GM19240 (cell line): Measurements from ENCODE around the gene BTF3L4.
A peak's percentile ranks its signal among the peaks of the same experiment; 100 is the strongest.
"Not testable (repeated sequence)": the region's sequence is repeated elsewhere in the genome, so short reads cannot be mapped to it uniquely, and the experiment has no call there.

Experiments
- DNase-seq: peaks from one replicate; pipeline ENCODE4 v3.0.0; 2011; ENCODE audit warnings: low spot score; ENCODE audit not compliant: insufficient read length

Gene BTF3L4

DNA sequence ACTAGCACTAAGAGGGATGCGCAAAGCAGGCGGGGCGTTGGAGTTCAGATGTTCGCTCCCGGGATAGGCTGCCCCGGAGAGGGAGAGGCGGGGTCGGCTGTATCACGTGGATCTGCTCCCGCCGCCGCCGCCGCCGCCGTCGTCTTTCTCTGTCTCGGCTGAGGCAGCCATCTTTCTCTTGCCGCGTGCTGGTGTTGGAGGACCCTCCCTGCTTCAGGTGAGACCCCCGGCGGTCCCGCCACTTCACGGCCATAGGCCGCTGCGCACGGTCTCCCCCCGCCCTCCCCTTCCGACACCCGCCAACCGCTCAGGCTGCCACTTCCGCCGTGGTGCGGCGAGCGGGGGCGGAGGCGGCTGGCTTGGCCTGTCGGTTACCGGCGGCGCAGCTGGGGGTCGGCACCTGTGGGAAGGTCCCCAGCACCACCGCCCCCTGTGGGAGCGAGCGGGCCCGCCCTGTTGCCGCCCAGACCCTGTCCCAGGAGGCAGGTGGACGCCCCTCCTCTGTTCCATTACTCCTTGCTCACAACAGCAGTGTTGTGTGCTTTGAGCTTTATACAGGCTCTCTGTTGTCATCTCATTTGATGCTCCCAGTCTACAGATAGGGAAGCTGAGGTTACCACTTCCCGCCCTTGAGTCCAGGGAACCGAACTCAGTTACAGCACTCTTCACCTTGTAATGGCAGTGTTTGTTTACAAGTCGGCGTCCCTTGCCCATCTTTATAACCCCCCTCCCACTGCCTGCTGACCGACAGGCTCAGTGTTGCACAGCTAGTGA, at the start of gene BTF3L4:
Gene BTF3L4 (plus strand): TSS at position 133 of the 774 bp plus-strand sequence. CDS start 3,553 bp downstream, outside the sequence.
- DNase-seq: peak; percentile 76

DNA sequence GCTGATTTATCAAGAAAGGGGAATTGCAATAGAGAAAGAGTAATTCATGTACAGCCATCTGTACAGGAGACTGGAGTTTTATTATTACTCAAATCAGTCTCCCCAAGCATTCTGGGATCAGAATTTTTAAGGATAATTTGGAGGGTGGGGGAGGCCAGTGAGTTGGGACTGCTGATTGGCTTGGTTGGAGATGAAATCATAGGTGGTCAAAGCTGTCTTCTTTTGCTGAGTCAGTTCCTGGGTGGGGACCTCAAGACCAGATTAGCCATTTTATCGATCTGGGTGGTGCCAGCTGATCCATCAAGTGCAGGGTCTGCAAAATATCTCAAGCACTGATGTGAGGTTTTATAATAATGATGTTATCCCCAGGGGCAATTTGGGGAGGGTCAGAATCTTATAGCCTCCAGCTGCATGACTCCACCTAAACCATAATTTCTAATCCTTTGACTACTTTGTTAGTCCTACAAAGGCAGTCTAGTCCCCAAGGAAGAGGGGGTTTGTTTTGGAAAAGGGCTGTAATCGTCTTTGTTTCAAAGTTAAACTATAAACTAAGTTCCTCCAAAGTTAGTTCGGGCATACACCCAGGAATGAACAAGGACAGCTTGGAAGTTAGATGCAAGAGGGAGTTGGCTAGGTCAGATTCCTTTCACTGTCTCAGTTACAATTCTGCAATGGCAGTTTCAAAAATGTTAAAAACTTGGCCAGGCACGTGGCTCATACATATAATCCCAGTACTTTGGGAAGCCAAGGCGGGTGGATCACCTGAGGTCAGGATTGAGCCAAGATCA, 48.7 kb upstream of the BTF3L4 start:
- no peak for DNase-seq

DNA sequence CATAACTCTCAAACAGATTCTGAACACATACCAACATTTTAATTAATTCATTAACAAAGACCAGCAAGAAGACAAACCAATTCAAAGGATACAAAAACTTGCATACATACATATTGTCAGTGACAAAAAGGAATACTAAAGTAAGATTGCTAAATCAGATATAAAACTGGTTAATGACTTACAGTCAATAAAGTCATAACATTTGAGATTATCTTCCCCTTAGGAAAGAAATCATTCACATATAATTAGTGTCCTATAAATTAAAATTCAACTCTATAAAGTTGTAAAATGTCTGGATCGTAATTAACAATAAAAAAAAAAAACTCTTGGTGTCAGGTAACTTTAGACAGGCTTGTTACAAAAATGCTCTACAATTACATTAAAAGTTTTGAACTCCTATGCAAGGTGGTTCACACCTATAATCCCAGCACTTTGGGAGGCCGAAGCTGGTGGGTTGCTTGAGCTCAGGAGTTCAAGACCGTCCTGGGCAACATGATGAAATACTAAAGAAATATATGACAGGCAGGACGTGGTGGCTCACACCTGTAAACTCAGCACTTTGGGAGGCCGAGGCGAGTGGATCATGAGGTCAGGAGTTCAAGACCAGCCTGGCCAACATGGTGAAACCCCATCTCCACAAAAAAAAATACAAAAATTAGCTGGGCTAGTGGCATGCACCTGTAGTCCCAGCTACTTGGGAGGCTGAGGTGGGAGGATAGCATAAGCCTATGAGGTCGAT, 47.9 kb upstream of the BTF3L4 start:
- no peak for DNase-seq

DNA sequence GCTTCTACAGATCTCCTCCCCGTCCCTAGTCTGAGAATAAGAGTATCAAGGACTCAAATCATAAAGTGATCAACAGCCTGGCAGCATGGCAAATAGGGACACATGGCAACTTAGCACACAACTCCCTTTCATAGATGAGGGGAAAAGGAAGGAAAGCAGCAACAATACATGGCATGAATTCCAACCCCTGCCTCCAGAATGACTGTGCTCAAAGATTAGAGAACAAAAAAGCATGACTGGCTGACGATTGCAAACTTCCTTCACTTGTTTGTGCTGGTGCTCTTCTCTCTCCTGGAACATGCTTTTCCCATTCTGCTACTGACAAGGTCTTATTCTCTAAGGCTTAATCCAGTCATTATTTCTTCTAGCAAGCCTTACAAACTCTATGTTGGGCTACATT, 34.0 kb upstream of the BTF3L4 start:
- DNase-seq: no peak

DNA sequence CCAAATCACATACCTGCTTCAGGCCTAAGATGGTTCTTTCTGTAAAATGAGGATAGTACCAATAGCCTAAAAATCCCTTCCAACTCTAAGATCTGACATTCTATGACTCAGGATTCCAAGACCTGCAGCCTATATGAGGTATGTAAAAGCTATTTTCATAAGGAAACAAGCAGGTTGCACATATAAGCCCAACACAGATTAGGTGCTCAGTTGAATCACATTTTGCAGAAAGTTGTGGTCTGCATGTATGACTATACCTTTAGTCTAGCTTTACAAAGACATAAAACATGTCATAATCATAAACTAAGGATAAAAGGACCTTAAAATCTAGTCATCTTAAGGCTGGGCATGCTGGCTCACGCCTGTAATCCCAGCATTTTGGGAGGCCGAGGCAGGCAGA, 29.8 kb upstream of the BTF3L4 start:
- DNase-seq: no peak

DNA sequence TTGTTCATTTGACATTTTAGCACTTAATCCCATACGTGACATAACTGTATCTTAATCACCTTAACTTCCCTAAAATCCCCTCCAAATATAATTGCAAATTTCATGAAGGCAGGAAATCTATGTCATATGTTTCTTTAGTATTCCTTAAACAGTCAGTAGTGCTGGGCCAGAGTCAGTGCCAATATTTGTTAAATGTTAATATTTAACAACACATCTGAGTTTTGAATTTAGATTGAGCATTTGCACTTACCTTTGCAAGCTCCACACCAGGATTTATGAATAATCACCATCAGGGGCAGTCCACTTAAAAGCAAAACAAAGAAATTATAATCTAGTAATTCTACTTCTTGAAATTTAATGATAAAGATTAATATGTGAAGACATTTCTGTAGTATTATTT, 27.8 kb upstream of the BTF3L4 start:
- no peak for DNase-seq

DNA sequence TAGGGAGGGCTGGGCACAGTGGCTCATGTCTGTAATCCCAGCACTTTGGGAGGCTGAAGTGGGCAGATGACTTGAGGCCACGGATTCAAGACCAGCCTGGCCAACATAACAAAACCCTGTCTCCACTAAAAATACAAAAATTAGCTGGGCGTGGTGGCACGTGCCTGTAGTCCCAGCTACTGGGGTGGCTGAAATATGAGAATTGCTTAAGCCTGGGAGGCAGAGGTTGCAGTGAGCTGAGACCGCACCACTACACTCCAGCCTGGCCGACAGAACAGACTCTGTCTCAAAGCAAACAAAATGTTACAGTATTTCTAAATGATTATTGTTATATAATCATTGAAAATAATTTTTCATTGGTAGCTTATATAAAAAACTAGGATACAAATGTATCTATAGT, 27.3 kb upstream of the BTF3L4 start:
- DNase-seq: not testable (repeated sequence)

DNA sequence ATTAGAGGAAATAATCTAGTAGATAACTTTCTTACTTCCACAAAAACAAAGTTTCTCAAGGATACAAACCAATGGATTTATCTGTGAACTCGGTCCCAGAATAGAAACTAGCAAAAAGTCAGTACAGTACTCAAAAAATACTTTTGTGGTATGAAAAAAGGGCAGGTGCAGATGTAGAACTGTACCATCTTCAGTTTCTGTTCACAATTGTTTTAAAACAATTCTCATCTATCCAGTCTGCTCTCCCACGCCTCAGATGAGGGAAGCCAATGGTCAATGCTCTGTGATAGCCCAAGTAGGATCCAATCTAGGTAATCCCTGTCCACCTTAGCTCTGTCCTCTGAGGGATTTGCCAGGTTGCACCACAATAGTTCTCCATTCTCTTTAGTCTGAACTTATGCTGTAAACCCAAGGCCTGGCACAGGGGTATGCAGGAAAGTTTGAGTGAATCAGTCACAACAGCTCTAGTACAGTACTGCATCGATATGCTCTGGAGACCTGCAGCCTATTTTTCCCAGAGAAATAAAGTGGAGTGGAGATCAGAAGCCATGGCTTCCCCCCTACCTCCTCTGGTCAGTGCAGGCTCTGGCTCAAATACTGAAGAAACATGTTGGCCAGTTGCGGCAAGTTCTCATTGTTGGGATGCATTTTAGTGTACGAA, 23.8 kb upstream of the BTF3L4 start:
- DNase-seq: no peak

DNA sequence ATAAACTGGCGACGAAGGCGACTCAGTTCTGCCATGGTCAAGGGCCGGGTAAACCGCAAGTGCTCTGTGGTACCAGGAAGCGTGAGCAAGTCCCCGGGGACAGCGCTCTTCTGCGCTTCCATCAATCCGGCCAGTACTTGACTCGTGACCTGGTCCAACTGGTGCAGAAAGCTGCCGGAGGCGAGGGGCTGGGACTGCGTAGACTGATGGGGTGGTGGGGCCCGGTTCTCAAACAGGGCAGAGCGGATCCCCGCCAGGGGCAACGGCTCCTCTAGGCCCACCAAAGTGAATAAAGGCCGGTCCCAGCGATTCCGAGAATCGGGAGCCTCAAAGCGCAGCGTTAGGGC, 23.3 kb upstream of the BTF3L4 start:
- DNase-seq: no peak

DNA sequence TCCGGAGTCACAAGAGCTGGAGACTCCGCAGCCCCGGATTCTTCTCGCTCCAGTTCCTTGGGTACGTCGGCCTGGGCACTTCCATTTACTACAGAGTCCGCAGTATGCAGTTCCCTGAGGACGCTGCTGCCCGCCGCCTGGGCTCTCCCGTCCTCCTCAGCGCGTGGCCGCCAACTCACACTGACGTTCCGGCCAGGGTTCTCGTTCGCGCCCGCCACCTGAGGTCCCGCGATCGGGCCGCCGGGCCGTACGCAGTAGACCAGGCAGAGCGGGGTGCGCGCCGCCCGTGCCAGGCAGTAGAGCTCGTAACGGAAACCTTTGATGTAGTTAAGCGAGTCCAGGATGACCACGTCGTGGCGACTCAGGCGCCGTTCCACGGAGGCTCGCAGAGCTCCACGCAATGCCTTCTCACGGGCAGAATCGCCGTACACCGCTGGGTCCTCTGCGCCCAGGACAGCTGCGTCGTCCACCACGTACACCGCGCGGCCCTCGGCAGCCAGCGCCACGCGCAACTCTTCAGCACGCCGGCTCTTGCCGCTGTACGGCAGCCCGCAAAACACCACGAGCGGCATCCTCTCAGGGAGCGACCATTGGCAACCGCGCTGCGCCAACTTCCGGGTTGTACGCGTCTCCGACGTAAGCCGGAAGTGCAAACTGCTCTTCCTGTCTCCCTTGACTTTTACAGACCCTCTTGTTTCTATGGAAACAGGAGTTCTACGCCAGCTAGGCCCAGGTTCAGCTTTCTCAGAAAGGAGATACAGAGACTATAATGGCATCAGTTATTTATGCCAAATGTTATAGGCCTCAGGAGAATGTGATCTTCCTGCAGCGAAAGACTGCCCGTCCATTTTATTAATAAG, 22.7 kb upstream of the BTF3L4 start, which contains the start of gene KTI12:
Gene KTI12 (minus strand): TSS at position 621 of the 860 bp plus-strand sequence. CDS start 49 bp downstream, at position 572.
- peak; percentile 83 for DNase-seq

DNA sequence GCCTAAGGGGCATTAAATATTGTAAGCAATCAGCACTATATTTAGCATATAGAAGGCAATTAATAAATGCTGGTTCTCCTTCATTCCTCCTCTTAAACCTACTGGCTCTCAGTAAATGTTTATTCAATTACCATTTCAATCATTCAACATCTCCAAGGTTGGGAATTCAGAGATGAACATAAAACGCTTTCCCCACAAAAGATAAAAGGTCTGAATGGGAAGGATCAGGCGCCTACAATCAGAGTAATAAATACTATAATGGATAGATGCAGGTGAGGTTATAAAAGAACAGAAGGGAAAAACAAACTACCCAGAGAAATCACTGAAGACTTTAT, 22.1 kb upstream of the BTF3L4 start:
- no peak for DNase-seq

DNA sequence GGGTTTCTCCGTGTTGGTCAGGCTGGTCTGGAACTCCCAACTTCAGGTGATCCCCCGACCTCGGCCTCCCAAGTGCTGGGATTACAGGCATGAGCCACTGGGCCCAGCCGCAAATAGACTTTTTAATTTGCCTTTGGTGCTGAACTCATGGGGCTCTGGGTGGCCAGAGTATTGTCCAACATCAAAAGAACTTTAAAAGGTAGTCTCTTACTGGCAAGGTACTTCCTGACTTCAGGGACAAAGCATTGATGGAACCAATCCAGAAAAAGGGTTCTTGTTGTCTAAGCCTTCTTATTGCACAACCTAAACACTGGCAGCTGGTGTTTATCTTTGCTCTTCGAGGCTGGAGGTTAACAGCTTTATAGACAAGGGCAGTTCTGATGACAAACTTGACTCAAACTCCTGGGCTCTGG, 18.7 kb upstream of the BTF3L4 start:
- DNase-seq: no peak

DNA sequence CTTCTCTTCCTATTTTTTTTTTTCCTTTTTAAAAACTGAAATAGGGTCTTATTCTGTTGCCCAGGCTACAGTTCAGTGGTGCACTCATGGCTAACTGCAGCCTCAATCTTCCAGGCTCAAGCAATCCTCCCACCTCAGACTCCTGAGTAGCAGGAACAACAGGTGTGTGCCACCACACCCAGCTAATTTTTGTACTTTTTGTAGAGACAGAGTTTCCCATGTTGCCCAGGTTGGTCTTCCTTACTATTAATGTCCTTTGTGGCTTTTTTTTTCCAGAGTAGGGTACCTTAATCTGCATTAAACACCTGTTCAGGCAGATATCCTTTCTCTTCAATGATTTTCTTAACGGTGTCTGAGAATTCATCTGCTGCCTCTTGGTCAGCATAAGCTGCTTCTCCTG, 18.2 kb upstream of the BTF3L4 start:
- no peak for DNase-seq

DNA sequence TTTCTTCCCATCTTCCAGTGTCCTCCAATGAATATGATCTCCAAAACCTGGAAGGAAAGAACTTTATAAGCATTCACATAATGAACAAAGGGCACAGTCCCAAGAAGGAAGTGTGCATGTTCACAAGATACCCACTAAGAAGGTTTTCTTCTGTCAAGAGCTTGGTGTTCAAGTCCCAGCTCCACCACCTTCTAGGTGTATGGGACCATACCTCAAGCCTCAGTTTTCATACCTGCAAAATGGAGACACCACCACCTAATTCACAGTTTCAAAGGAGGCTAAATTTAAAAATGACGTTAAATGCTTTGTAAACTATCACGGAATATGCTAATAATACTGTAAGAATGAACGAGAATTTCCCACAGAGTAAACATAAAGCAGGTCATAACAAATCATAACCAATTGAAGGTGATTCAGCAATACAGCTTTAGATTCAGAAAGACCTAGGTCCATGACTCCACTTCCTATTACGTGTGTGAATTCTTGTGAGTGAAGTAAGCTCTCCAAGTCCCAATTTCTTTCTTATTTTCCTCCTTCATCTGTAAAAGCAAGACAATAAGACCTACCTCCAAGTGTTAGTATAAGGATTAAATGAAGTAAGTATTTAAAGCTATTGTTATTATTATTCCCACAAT, 14.4 kb upstream of the BTF3L4 start:
- DNase-seq: no peak

DNA sequence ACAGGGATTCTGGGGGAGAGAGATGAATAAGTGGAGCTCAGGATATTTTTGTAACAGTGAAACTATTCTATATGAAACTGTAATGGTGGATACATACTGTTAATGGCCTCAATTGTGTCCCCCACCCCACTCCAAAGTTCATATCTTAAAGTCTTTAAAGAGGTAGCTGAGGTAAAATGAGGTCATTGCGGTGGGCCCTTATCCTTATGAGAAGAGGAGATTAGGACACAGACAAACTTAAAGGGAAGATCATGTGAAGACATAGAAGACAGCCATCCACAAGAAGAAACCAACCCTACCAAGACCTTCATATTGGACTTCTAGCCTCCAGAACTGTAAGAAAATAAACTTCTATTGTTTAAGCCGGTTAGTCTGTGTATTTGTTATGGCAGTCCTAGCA, 10.9 kb upstream of the BTF3L4 start:
- DNase-seq: no peak

DNA sequence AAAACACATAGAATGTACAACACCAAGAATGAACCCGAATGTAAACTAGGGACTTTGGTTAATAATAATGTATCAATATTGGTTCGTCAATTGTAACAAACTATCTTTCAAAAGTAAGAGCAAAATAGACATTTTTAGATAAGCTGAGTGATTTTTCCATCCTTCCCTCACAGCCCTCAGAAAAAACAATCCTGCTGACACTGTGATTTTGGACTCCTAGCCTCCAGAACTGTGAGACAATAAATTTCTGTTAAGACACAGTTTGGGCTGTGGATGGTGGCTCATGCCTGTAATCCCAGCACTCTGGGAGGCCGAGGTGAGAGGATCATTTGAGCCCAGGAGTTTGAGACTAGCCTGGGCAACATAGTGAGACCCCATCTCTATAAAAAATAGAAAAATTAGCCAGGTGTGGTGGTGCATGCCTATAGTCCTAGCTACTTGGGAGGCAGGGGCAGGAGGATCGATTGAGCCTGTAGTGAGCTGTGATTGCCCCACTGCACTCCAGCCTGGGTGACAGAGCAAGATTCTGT, 10.4 kb upstream of the BTF3L4 start:
- not testable (repeated sequence) for DNase-seq

DNA sequence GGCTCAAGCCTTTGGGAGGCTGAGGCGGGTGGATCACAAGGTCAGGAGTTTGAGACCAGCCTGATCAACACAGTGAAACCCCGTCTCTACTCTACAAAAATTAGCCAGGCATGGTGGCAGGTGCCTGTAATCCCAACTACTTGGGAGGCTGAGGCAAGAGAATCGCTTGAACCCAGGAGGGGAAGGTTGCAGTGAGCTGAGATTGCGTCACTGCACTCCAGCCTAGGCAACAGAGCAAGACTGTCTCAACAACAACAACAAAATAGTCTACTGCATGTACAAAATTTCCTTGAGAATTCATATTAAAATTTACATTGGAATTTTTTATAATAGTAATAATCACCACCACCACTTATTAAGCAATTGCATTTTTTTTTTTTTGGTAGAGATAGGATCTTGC, 6.8 kb upstream of the BTF3L4 start:
- DNase-seq: not testable (repeated sequence)

DNA sequence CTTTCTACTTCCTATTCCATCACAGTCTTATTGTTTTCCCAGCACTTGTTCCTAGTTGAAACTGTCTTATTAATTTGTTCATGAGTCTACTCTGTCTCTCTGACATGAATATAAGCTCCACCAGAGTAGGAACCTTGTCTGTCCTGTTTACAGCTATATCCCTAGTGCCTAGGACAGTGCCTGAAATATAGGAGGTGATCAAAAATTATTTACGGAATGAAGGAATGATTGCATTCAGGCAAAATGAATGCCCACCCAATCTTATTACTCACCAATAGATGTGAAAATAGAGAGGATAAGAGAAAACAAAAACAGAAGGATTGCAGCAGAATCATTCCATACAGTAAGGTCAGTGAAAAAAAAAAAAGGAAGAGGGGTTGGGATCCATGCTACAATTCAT, 2.2 kb upstream of the BTF3L4 start:
- DNase-seq: no peak

DNA sequence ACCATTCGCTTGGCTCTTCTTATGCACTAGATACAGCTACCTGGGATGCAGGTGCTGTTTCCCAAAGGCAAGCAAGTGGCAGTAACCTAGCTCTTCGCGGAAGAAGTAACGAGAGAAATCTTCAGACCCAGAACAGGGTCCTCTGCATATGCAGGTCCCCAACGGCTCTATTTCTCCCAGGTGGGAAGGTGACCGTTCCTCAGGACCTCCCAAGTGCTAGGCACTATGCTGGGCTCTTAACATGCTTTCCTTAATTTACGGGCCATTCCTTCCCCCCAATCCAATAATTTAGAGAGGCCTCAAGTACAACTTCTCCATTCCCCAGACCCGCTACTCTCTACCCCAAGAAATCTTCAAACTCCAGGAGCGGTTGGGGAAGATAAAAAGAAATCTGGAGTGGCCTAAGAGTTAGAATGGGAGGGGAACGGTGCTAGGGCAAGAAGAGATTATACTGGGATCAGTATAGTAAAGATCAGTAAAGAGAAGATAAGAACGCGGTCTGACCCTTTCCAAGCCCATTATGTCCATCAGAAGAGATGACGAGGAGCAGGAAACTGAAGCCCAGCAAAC, 1.5 kb upstream of the BTF3L4 start:
- no peak for DNase-seq
